ENCODE measurements around the gene KITLG. TPM values are rescaled to one million over a fixed set of nuclear protein-coding genes. Genes with fewer than 3 reads are reported as not detected.
A peak's percentile ranks its signal among the peaks of the same experiment; 100 is the strongest.

Gene KITLG
- total and polyA plus RNA-seq, 4 donors, result 15.4 to 34.3 (median 20.2) TPM

- Histone ChIP-seq H3K4me3 (ENCODE audit: low read depth, low read length) (no peak overlapping the region), H3K27me3 (ENCODE audit: control insufficient read depth, insufficient read depth, low read length) (no peaks in the 10 kb centered on the region), H3K36me3 (ENCODE audit: control insufficient read depth, insufficient read depth, low read length) (no peaks in the 10 kb centered on the region), H3K9me3 (ENCODE audit: control insufficient read depth, insufficient read depth, low read length) (no peaks in the 10 kb centered on the region), H3K27ac (ENCODE audit: low read depth, low read length) (no peak overlapping the region), H3K4me1 (ENCODE audit: control insufficient read depth, insufficient read depth, low read length) (no peaks in the 10 kb centered on the region)
- no CpG with 5 or more reads among the region's 1 CpG for WGBS (ENCODE audit: insufficient coverage)
- DNase-seq (ENCODE audit: low read depth in 4 of 6, low spot score in 6 of 6), result no peak
Measured at GRCh38 chr12:88570103-88570502, 10.2 kb downstream of the KITLG start.

- Histone ChIP-seq H3K9me3 (ENCODE audit: control insufficient read depth, insufficient read depth, low read length) (no peaks in the 10 kb centered on the region), H3K4me1 (ENCODE audit: control insufficient read depth, insufficient read depth, low read length) (no peaks in the 10 kb centered on the region)
- 91% methylated on average over 3 of the region's 4 CpGs for WGBS (ENCODE audit: insufficient coverage)
Measured at GRCh38 chr12:88566430-88566829, 13.8 kb downstream of the KITLG start.

GRCh38 chr12:88562846-88563582 is 17.3 kb downstream of the KITLG start:
- H3K27me3 ChIP-seq (ENCODE audit: control insufficient read depth, insufficient read depth, low read length), result no peaks in the 10 kb centered on the region
- no peaks in the 10 kb centered on the region for H3K9me3 ChIP-seq (ENCODE audit: control insufficient read depth, insufficient read depth, low read length)
- no peak overlapping the region for H3K4me3 ChIP-seq (ENCODE audit: low read depth, low read length)
- DNase-seq (ENCODE audit: low read depth in 4 of 6, low spot score in 6 of 6), result no peak
- no peak overlapping the region for H3K27ac ChIP-seq (ENCODE audit: low read depth, low read length)
- no peaks in the 10 kb centered on the region for H3K36me3 ChIP-seq (ENCODE audit: control insufficient read depth, insufficient read depth, low read length)
- no peaks in the 10 kb centered on the region for H3K4me1 ChIP-seq (ENCODE audit: control insufficient read depth, insufficient read depth, low read length)
- 100% methylated on average over 1 of the region's 4 CpGs for WGBS (ENCODE audit: insufficient coverage)

More at GRCh38 chr12:88566430-88566829, 13.8 kb downstream of the KITLG start:
- Histone ChIP-seq H3K27me3 (ENCODE audit: control insufficient read depth, insufficient read depth, low read length) (no peaks in the 10 kb centered on the region), H3K4me3 (ENCODE audit: low read depth, low read length) (no peak overlapping the region), H3K36me3 (ENCODE audit: control insufficient read depth, insufficient read depth, low read length) (no peaks in the 10 kb centered on the region), H3K27ac (ENCODE audit: low read depth, low read length) (no peak overlapping the region)
- no peak for DNase-seq (ENCODE audit: low read depth in 4 of 6, low spot score in 6 of 6)

- no peaks in the 10 kb centered on the region for H3K4me1 ChIP-seq (ENCODE audit: control insufficient read depth, insufficient read depth, low read length)
- 100% methylated on average over 1 of the region's 2 CpGs for WGBS (ENCODE audit: insufficient coverage)
- H3K36me3 ChIP-seq (ENCODE audit: control insufficient read depth, insufficient read depth, low read length), result no peaks in the 10 kb centered on the region
- DNase-seq (ENCODE audit: low read depth in 4 of 6, low spot score in 6 of 6), result no peak
- no peaks in the 10 kb centered on the region for H3K27me3 ChIP-seq (ENCODE audit: control insufficient read depth, insufficient read depth, low read length)
- no peak overlapping the region for H3K4me3 ChIP-seq (ENCODE audit: low read depth, low read length)
- H3K27ac ChIP-seq (ENCODE audit: low read depth, low read length), result no peak overlapping the region
- H3K9me3 ChIP-seq (ENCODE audit: control insufficient read depth, insufficient read depth, low read length), result no peaks in the 10 kb centered on the region
Measured at GRCh38 chr12:88562151-88562550, 18.1 kb downstream of the KITLG start.

- Histone ChIP-seq H3K27ac (ENCODE audit: low read depth, low read length) (no peak overlapping the region), H3K4me3 (ENCODE audit: low read depth, low read length) (no peak overlapping the region)
- DNase-seq (ENCODE audit: low read depth in 4 of 6, low spot score in 6 of 6), result no peak
Measured at GRCh38 chr12:88559772-88560171, 20.5 kb downstream of the KITLG start.

GRCh38 chr12:88559199-88559598 is 21.1 kb downstream of the KITLG start:
- Histone ChIP-seq H3K9me3 (ENCODE audit: control insufficient read depth, insufficient read depth, low read length) (no peaks in the 10 kb centered on the region), H3K4me1 (ENCODE audit: control insufficient read depth, insufficient read depth, low read length) (no peaks in the 10 kb centered on the region), H3K4me3 (ENCODE audit: low read depth, low read length) (no peak overlapping the region), H3K36me3 (ENCODE audit: control insufficient read depth, insufficient read depth, low read length) (no peaks in the 10 kb centered on the region), H3K27me3 (ENCODE audit: control insufficient read depth, insufficient read depth, low read length) (no peaks in the 10 kb centered on the region), H3K27ac (ENCODE audit: low read depth, low read length) (no peak overlapping the region)
- WGBS (ENCODE audit: insufficient coverage), result 82% methylated on average over 5 of the region's 7 CpGs
- DNase-seq (ENCODE audit: low read depth in 4 of 6, low spot score in 6 of 6), result no peak

More at GRCh38 chr12:88559772-88560171, 20.5 kb downstream of the KITLG start:
- Histone ChIP-seq H3K27me3 (ENCODE audit: control insufficient read depth, insufficient read depth, low read length) (no peaks in the 10 kb centered on the region), H3K36me3 (ENCODE audit: control insufficient read depth, insufficient read depth, low read length) (no peaks in the 10 kb centered on the region), H3K9me3 (ENCODE audit: control insufficient read depth, insufficient read depth, low read length) (no peaks in the 10 kb centered on the region), H3K4me1 (ENCODE audit: control insufficient read depth, insufficient read depth, low read length) (no peaks in the 10 kb centered on the region)
- no CpG with 5 or more reads among the region's 2 CpGs for WGBS (ENCODE audit: insufficient coverage)

GRCh38 chr12:88558340-88558867 is 21.9 kb downstream of the KITLG start:
- 91% methylated on average over 3 of the region's 3 CpGs for WGBS (ENCODE audit: insufficient coverage)
- no peak overlapping the region for H3K27ac ChIP-seq (ENCODE audit: low read depth, low read length)
- H3K9me3 ChIP-seq (ENCODE audit: control insufficient read depth, insufficient read depth, low read length), result no peaks in the 10 kb centered on the region
- peak in 1 of 6 donors; percentile 32 for DNase-seq (ENCODE audit: low read depth in 4 of 6, low spot score in 6 of 6)
- H3K36me3 ChIP-seq (ENCODE audit: control insufficient read depth, insufficient read depth, low read length), result no peaks in the 10 kb centered on the region
- H3K4me3 ChIP-seq (ENCODE audit: low read depth, low read length), result no peak overlapping the region
- no peaks in the 10 kb centered on the region for H3K27me3 ChIP-seq (ENCODE audit: control insufficient read depth, insufficient read depth, low read length)
- no peaks in the 10 kb centered on the region for H3K4me1 ChIP-seq (ENCODE audit: control insufficient read depth, insufficient read depth, low read length)

GRCh38 chr12:88556213-88556774 is 24.0 kb downstream of the KITLG start:
- WGBS (ENCODE audit: insufficient coverage), result 89% methylated on average over 2 of the region's 2 CpGs
- DNase-seq (ENCODE audit: low read depth in 4 of 6, low spot score in 6 of 6), result no peak
- Histone ChIP-seq H3K4me3 (ENCODE audit: low read depth, low read length) (no peak overlapping the region), H3K9me3 (ENCODE audit: control insufficient read depth, insufficient read depth, low read length) (no peaks in the 10 kb centered on the region), H3K36me3 (ENCODE audit: control insufficient read depth, insufficient read depth, low read length) (no peaks in the 10 kb centered on the region), H3K27ac (ENCODE audit: low read depth, low read length) (no peak overlapping the region), H3K27me3 (ENCODE audit: control insufficient read depth, insufficient read depth, low read length) (no peaks in the 10 kb centered on the region), H3K4me1 (ENCODE audit: control insufficient read depth, insufficient read depth, low read length) (no peaks in the 10 kb centered on the region)

- no peaks in the 10 kb centered on the region for H3K36me3 ChIP-seq (ENCODE audit: control insufficient read depth, insufficient read depth, low read length)
- no peaks in the 10 kb centered on the region for H3K4me1 ChIP-seq (ENCODE audit: control insufficient read depth, insufficient read depth, low read length)
- H3K27ac ChIP-seq (ENCODE audit: low read depth, low read length), result no peak overlapping the region
- H3K4me3 ChIP-seq (ENCODE audit: low read depth, low read length), result no peak overlapping the region
- no peaks in the 10 kb centered on the region for H3K9me3 ChIP-seq (ENCODE audit: control insufficient read depth, insufficient read depth, low read length)
- DNase-seq (ENCODE audit: low read depth in 4 of 6, low spot score in 6 of 6), result peak in 4 of 6 donors; percentile 31 to 77 (median 54)
- H3K27me3 ChIP-seq (ENCODE audit: control insufficient read depth, insufficient read depth, low read length), result no peaks in the 10 kb centered on the region
- 50% methylated on average over 1 of the region's 3 CpGs for WGBS (ENCODE audit: insufficient coverage)
Measured at GRCh38 chr12:88553941-88554658, 26.2 kb downstream of the KITLG start.

Data from spinal cord (tissue), 10 donors.